HepG2 (cell line): Measurements from ENCODE around the gene PRDM7. TPM values are rescaled to one million over a fixed set of nuclear protein-coding genes. Genes with fewer than 3 reads are reported as not detected.
A peak's percentile ranks its signal among the peaks of the same experiment; 100 is the strongest.

Source experiments
- CREB3 ChIP-seq: sonication (generic); formaldehyde crosslinking; IDR thresholded peaks from 2 replicates; pipeline ENCODE4 v1.5.0; 2020; ENCODE audit warnings: missing genetic modification reagents
- CTCF ChIP-seq: sonication (generic); formaldehyde crosslinking; IDR thresholded peaks from 2 replicates; pipeline ENCODE4 v1.5.0; 2020; ENCODE audit warnings: mild to moderate bottlenecking, missing genetic modification reagents, moderate library complexity
- HDAC2 ChIP-seq: sonication (generic); formaldehyde crosslinking; IDR thresholded peaks from 2 replicates; pipeline ENCODE4 v1.4.0; 2020; ENCODE audit warnings: missing genetic modification reagents
- HMGA1 ChIP-seq: sonication (generic); formaldehyde crosslinking; conservative IDR thresholded peaks from 2 replicates; pipeline ENCODE4 v1.4.0; 2020; ENCODE audit warnings: missing genetic modification reagents
- MAFF ChIP-seq: IDR thresholded peaks from 2 replicates; pipeline ENCODE4 v1.6.1; 2011; ENCODE audit warnings: low read depth, low read length, improper control_type of control experiment
- MIER3 ChIP-seq: IDR thresholded peaks from 2 replicates; pipeline ENCODE4 v1.6.1; 2016; ENCODE audit warnings: missing compliant biosample characterization, borderline replicate concordance
- NPAS2 ChIP-seq: sonication (generic); formaldehyde crosslinking; IDR thresholded peaks from 2 replicates; pipeline ENCODE4 v1.8.0; 2022; ENCODE audit warnings: mild to moderate bottlenecking, missing genetic modification reagents, borderline replicate concordance
- NR0B2 ChIP-seq: sonication (generic); formaldehyde crosslinking; IDR thresholded peaks from 2 replicates; pipeline ENCODE4 v1.4.0; 2020; ENCODE audit warnings: mild to moderate bottlenecking, missing genetic modification reagents
- SMYD3 ChIP-seq: sonication (generic); formaldehyde crosslinking; IDR thresholded peaks from 2 replicates; pipeline ENCODE4 v1.8.1; 2023; ENCODE audit warnings: mild to moderate bottlenecking, missing genetic modification reagents
- ZNF33B ChIP-seq: sonication (generic); formaldehyde crosslinking; IDR thresholded peaks from 2 replicates; pipeline ENCODE4 v1.5.1; 2020; ENCODE audit warnings: mild to moderate bottlenecking, missing genetic modification reagents
- ZNF460 ChIP-seq: sonication (generic); formaldehyde crosslinking; IDR thresholded peaks from 2 replicates; pipeline ENCODE4 v1.5.1; 2020; ENCODE audit warnings: missing genetic modification reagents, mild to moderate bottlenecking, borderline replicate concordance
- ZNF547 ChIP-seq: sonication (generic); formaldehyde crosslinking; IDR thresholded peaks from 2 replicates; pipeline ENCODE4 v1.5.1; 2020; ENCODE audit warnings: mild to moderate bottlenecking, missing genetic modification reagents
- ZNF619 ChIP-seq: sonication (generic); formaldehyde crosslinking; IDR thresholded peaks from 2 replicates; pipeline ENCODE4 v1.4.0; 2020; ENCODE audit warnings: mild to moderate bottlenecking, missing genetic modification reagents
- ZNF687 ChIP-seq: sonication (generic); formaldehyde crosslinking; IDR thresholded peaks from 2 replicates; pipeline ENCODE4 v1.5.1; 2020; ENCODE audit warnings: mild to moderate bottlenecking, missing genetic modification reagents, moderate library complexity
- polyA plus RNA-seq, 8 experiments: library from polyadenylated mRNA; depleted of rRNA in 3 of 8; stranded (reverse) in 7 of 8; unstranded in 1 of 8; fragments of >200 nt; fragmentation: Illumina TruSeq in 4 of 8; extraction: Trizol in 4 of 8; gene quantifications; 2 replicates each; pipeline versions ENCODE4 v1.2.1 to v1.2.3, GENCODE V29; 2011 to 2016; ENCODE audit warnings: low read depth in 4 of 8, missing spikeins in 1 of 8, mixed read lengths in 1 of 8; ENCODE audit not compliant: insufficient read depth in 1 of 8
- total RNA-seq, 5 experiments: library from RNA; depleted of rRNA; stranded (reverse); fragments of >200 nt; fragmentation: Illumina TruSeq; extraction: Trizol; gene quantifications; 2 replicates each; pipeline ENCODE4 v1.2.3, GENCODE V29; 2016; ENCODE audit warnings: low read depth in 1 of 5

Gene PRDM7
- total and polyA plus RNA-seq, 2 of the 13 experiments (the other 11 are each of a cell fraction or from before 2014, with no cell fraction given), result not detected

- no peak for TF ChIP-seq MIER3
- TF ChIP-seq HMGA1, result no peak
- TF ChIP-seq NR0B2, result 0 out of 2 replicates have a peak, but pooled peaks have one; percentile 19
- no peak for TF ChIP-seq NPAS2
- TF ChIP-seq ZNF687 (CRISPR knock-in tag), result peak; percentile 45; the same call in 1 of the 2 replicates
- no peak for TF ChIP-seq MAFF
- peak; percentile 52; the same call in 1 of the 2 replicates for TF ChIP-seq ZNF547
- no peak for TF ChIP-seq HDAC2
- no peak for TF ChIP-seq CREB3 (CRISPR knock-in tag)
- peak; percentile 9; the same call in 1 of the 2 replicates for TF ChIP-seq CTCF
- peak; percentile 31; the same call in 1 of the 2 replicates for TF ChIP-seq ZNF33B (CRISPR knock-in tag)
- no peak for TF ChIP-seq SMYD3 (CRISPR knock-in tag)
- TF ChIP-seq ZNF460 (CRISPR knock-in tag), result no peak
- TF ChIP-seq ZNF619 (CRISPR knock-in tag), result no peak
Observed at GRCh38 chr16:90077757-90078578, 837 bp upstream of the PRDM7 start (continued).
